Left lung (tissue), 14 donors: ENCODE data around the gene FUBP3. TPM values are rescaled to one million over a fixed set of nuclear protein-coding genes. Genes with fewer than 3 reads are reported as not detected.
A peak's percentile ranks its signal among the peaks of the same experiment; 100 is the strongest.

Experiments used
- ATAC-seq: fragments of 200-7000 bp; cut with Tn5 transposase; one replicate; pipeline ENCODE4 v1.9.1; 2020; ENCODE audit warnings: moderate library complexity
- DNase-seq, 4 donors: peaks; one replicate each; pipeline ENCODE4 v3.0.0-alpha.2; 2013 to 2020
- H3K27ac ChIP-seq, 2 donors: fragments of 200-600 bp; sonication (generic) in 1 of 2; one replicate each; pipeline versions ENCODE4 v1.5.0 to v1.8.0; 2020 to 2021
- H3K27me3 ChIP-seq, 2 donors: fragments of 200-600 bp; sonication (generic) in 1 of 2; one replicate each; pipeline versions ENCODE4 v1.5.0 to v1.8.0; 2020 to 2021
- H3K36me3 ChIP-seq, 2 donors: fragments of 200-600 bp; sonication (generic) in 1 of 2; one replicate each; pipeline versions ENCODE4 v1.5.0 to v1.8.0; 2020 to 2021
- H3K4me1 ChIP-seq, 2 donors: fragments of 200-600 bp; one replicate each; pipeline ENCODE4 v1.8.0; 2021
- H3K4me3 ChIP-seq, 2 donors: fragments of 200-600 bp; sonication (generic) in 1 of 2; one replicate each; pipeline versions ENCODE4 v1.5.0 to v1.8.0; 2020 to 2021; ENCODE audit warnings: mild to moderate bottlenecking in 1 of 2
- H3K9me3 ChIP-seq, 2 donors: fragments of 200-600 bp; sonication (generic) in 1 of 2; one replicate each; pipeline versions ENCODE4 v1.5.0 to v1.8.0; 2020 to 2021
- CTCF ChIP-seq, 2 donors: fragments of 200-600 bp; sonication (generic) in 1 of 2; IDR thresholded peaks; one replicate each; pipeline versions ENCODE4 v1.5.0 to v1.8.0; 2021; ENCODE audit warnings: antibody characterized with exemption in 2 of 2
- intact Hi-C, 2 donors: fragments of 100-400 bp; cut with DNase I; formaldehyde crosslinking; loops; one replicate each; pipeline versions ENCODE4 v1.11.2 to v1.14.2; 2022
- long read RNA-seq, 12 donors: library from polyadenylated mRNA in 2 of 12; unstranded in 2 of 12; transcript quantifications; one replicate each; pipeline ENCODE4 v2.0.0 and lab custom pipeline, GENCODE V29; 2019 to 2026
- polyA plus RNA-seq, 6 donors: library from polyadenylated mRNA; unstranded; fragments of 120-200 nt; gene quantifications; one replicate each; pipeline ENCODE4 v1.2.1, GENCODE V29; 2013; ENCODE audit not compliant: insufficient read length in 6 of 6
- total RNA-seq, 2 donors: library from RNA; stranded (reverse); fragmentation: NEBNext Ultra II Directional; extraction: Animal tissue kit (Norgen Biotek cat#: 25700); gene quantifications; one replicate each; pipeline ENCODE4 v1.2.1, GENCODE V29; 2021
- donor health status: DM: no; HTN: yes; CAD: no.
- donor health status: DM: no; HTN: no; CAD: no.

The FUBP3 gene
- total RNA-seq, result 10 to 100 TPM; 33.1 to 38.4 TPM
- polyA plus RNA-seq, result 10 to 100 TPM; 55.7 to 70.0 (median 60.3) TPM
- long read RNA-seq, donor 1, partial matches to known transcripts, result 0 of 10 reads
- long read RNA-seq, donor 1, other reads (novel, unspliced or antisense), result 5 of 10 reads
- long read RNA-seq, donor 2, transcript FUBP3-201 (19 exons, 3,124 nt), result major isoform, 5 of 5 reads
- long read RNA-seq, donor 2, partial matches to known transcripts, result 0 of 5 reads
- long read RNA-seq, donor 2, other reads (novel, unspliced or antisense), result 0 of 5 reads
- long read RNA-seq, donor 3, partial matches to known transcripts, result 0 of 11 reads
- long read RNA-seq, donor 3, other reads (novel, unspliced or antisense), result 6 of 11 reads
- long read RNA-seq, donor 4, partial matches to known transcripts, result 2 of 3 reads
- long read RNA-seq, donor 4, other reads (novel, unspliced or antisense), result 1 of 3 reads
- long read RNA-seq, donor 5, transcript FUBP3-201 (19 exons, 3,124 nt), result major isoform, 7 of 19 reads
- long read RNA-seq, donor 5, partial matches to known transcripts, result 10 of 19 reads
- long read RNA-seq, donor 5, other reads (novel, unspliced or antisense), result 0 of 19 reads
- long read RNA-seq, donor 6, partial matches to known transcripts, result 0 of 5 reads
- long read RNA-seq, donor 6, other reads (novel, unspliced or antisense), result 0 of 5 reads
- long read RNA-seq, donor 7, partial matches to known transcripts, result 0 of 4 reads
- long read RNA-seq, donor 7, other reads (novel, unspliced or antisense), result 0 of 4 reads
- long read RNA-seq, donor 8, transcript FUBP3-201 (19 exons, 3,124 nt), result major isoform, 6 of 7 reads
- long read RNA-seq, donor 8, partial matches to known transcripts, result 0 of 7 reads
- long read RNA-seq, donor 8, other reads (novel, unspliced or antisense), result 0 of 7 reads
- long read RNA-seq, donor 9, result 0 reads
- long read RNA-seq, donor 10, result 0 reads
- long read RNA-seq, donor 11, partial matches to known transcripts, result 0 of 7 reads
- long read RNA-seq, donor 11, other reads (novel, unspliced or antisense), result 0 of 7 reads
- long read RNA-seq, donor 12, partial matches to known transcripts, result 5 of 11 reads
- long read RNA-seq, donor 12, other reads (novel, unspliced or antisense), result 0 of 11 reads

GRCh38 chr9:130578865-130579737, at the start of gene FUBP3:
Gene FUBP3, plus strand, starts transcription at chr9:130579577. Its CDS starts 104 bp downstream, at chr9:130579681.
- H3K4me1 ChIP-seq, result peaks cover 16 to 26% of the 10 kb centered on the region in 2 donors
- peak within 1 kb of the TSS; percentile 80 to 87 for H3K27ac ChIP-seq
- H3K9me3 ChIP-seq, result no peaks in the 10 kb centered on the region
- no peak for TF ChIP-seq CTCF (IDR thresholded peaks at IDR 0.05)
- H3K36me3 ChIP-seq, result no peaks in the 10 kb centered on the region
- intact Hi-C loops, result no loop called here
- peak; percentile 96 for ATAC-seq
- peak within 1 kb of the TSS; percentile 76 to 99 for H3K4me3 ChIP-seq
- DNase-seq, result peak; percentile 90 to 96 (median 95)
- no peaks in the 10 kb centered on the region for H3K27me3 ChIP-seq

- no peaks in the 10 kb centered on the region for H3K4me1 ChIP-seq
- peak in 1 of 4 donors; percentile 15 for DNase-seq
Observed at GRCh38 chr9:130530938-130531337, 48.4 kb upstream of the FUBP3 start.

GRCh38 chr9:130531670-130532069, 47.7 kb upstream of the FUBP3 start:
- Histone ChIP-seq H3K27me3 (peaks cover 15 to 56% of the 10 kb centered on the region in 2 donors), H3K9me3 (no peaks in the 10 kb centered on the region), H3K27ac (no peak overlapping the region), H3K4me3 (no peak overlapping the region), H3K4me1 (no peaks in the 10 kb centered on the region), H3K36me3 (no peaks in the 10 kb centered on the region)
- intact Hi-C loops, result no loop called here
- ATAC-seq, result no peak
- DNase-seq, result no peak
- no peak for TF ChIP-seq CTCF (IDR thresholded peaks at IDR 0.05)

More at GRCh38 chr9:130530938-130531337, 48.4 kb upstream of the FUBP3 start:
- intact Hi-C loops, result no loop called here
- Histone ChIP-seq H3K36me3 (no peaks in the 10 kb centered on the region), H3K27ac (no peak overlapping the region), H3K4me3 (no peak overlapping the region), H3K27me3 (peaks cover 8 to 56% of the 10 kb centered on the region in 2 donors), H3K9me3 (no peaks in the 10 kb centered on the region)
- no peak for TF ChIP-seq CTCF (IDR thresholded peaks at IDR 0.05)
- ATAC-seq, result no peak

- H3K9me3 ChIP-seq, result no peaks in the 10 kb centered on the region
- TF ChIP-seq CTCF (IDR thresholded peaks at IDR 0.05), result no peak
- no peaks in the 10 kb centered on the region for H3K36me3 ChIP-seq
- H3K27ac ChIP-seq, result no peak overlapping the region
- DNase-seq (no peak), ATAC-seq (no peak)
- peaks cover 24 to 56% of the 10 kb centered on the region in 2 donors for H3K27me3 ChIP-seq
- no peak overlapping the region for H3K4me3 ChIP-seq
- H3K4me1 ChIP-seq, result peaks cover 0 to 4% of the 10 kb centered on the region in 2 donors
- intact Hi-C loops, result no loop called here
Observed at GRCh38 chr9:130532426-130533080, 46.8 kb upstream of the FUBP3 start.
